Measurements from ENCODE around the gene PSMD11.

PSMD11 gene

DNA sequence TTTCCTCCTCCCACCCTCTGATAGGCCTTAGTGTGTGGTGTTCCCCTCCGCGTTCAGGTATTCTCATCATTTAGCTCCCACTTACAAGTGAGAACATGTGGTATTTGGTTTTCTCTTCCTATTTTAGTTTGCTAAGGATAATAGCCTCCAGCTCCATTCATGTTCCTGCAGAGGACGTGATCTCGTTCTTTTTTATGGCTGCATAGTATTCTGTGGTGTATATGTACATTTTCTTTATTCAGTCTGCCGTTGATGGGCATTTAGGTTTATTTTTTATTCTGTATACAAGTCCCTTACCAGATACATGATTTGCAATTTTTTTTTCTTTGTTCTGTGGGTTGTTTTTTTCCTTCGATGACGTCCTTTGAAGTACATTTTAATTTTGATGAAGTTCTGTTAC is 23.6 kb downstream of the PSMD11 start:
- DNase-seq (ENCODE audit: low read depth): no peak

- DNase-seq (ENCODE audit: low read depth): no peak
Measured at GRCh38 chr17:32470405-32471167, 26.3 kb downstream of the PSMD11 start.

DNA sequence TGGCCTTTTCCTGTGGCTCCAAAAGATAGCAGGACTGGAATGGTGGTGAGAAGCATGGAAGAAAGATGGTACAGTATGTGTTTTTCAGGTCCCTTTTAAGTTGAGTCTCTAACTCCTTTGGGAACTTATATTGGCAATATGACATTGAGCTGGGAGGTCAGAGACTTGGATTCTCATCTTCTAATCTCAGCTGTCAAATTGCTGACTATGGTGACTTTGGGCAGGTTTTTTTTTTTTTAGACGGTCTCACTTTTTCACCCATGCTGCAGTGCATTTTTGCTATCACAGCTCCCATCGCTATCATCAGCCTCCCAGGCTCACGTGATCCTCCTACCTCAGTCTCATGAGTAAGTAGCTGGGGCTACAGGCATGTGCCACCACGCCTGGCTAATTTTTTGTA is 27.3 kb downstream of the PSMD11 start:
- no peak for DNase-seq (ENCODE audit: low read depth)

GRCh38 chr17:32475258-32475657 is 30.9 kb downstream of the PSMD11 start:
- no peak for DNase-seq (ENCODE audit: low read depth)

GRCh38 chr17:32477220-32477619 is 32.9 kb downstream of the PSMD11 start:
- DNase-seq (ENCODE audit: low read depth): no peak

GRCh38 chr17:32479074-32479617 is 34.8 kb downstream of the PSMD11 start:
- DNase-seq (ENCODE audit: low read depth): no peak

DNA sequence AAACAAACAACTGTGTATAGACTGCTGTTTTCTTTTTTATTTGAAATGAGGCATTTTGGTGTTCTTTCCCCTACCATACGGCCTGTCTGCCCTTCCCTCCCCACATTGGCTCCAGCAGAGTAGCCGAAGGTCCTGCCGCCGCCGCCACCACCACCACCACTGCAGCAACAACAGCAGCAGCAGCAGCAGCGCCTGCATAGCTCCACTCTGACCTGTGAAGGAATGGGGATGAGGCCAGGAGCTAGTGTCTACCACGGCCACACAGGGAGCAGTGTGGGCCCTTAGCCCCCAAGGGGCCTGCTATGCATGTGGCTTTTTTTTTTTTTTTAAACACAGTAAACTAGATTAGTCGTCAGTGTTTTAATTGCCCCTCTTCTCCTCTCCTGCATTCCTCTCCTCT is 36.9 kb downstream of the PSMD11 start:
- no peak for DNase-seq (ENCODE audit: low read depth)

- DNase-seq (ENCODE audit: low read depth): no peak
Measured at GRCh38 chr17:32482568-32483320, 38.4 kb downstream of the PSMD11 start.

DNA sequence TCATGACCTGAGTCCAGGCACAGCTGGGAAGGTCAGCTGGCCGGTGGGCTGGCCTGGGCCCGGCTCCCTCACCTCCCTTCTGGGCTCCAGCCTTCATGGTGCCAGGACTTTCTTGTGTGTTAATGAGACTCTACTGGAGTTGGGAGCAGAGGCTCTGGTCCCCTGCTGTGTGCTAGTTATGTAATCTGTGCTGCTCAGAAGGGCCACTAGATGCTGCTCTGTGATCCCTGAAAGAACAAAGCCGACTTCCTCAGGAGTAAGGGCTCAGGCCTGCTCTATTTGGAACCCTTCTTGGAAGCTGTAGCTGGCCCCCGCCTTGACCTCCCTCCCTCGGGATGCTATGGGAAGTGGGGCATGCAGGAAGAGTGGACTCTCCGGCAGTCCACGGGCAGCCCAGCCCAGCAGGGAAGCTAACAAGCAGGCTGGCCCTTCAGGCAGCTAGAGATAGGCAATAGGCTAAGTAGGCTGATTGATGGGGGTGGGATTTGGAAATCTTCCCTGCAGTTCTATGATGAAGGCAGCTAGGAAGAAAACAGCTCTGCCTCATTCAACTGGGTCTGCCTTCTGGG is 39.2 kb downstream of the PSMD11 start:
- peak; percentile 83 for DNase-seq (ENCODE audit: low read depth)

DNA sequence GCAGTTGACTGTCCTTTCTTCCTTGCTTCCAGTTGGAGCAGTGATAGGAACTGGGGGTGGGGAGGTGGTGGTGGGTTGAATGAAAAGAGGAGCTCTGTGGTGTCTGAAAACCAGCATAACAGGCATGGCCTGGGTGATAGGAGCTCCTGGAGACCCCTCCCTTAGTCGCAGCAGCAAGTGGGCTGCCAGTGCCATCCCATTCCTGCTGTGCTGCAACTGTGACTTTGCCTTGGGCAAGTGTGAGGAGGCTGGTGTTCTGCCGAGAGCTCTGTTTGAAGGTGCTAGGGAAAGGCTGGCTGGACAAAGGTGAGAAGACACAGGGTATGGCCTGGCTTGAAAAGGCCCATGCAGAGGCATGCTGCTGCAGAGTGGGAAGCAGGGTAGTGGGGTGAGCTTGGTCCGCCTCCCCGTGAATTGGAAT is 39.7 kb downstream of the PSMD11 start:
- no peak for DNase-seq (ENCODE audit: low read depth)

GRCh38 chr17:32484628-32485027 is 40.3 kb downstream of the PSMD11 start:
- no peak for DNase-seq (ENCODE audit: low read depth)

DNA sequence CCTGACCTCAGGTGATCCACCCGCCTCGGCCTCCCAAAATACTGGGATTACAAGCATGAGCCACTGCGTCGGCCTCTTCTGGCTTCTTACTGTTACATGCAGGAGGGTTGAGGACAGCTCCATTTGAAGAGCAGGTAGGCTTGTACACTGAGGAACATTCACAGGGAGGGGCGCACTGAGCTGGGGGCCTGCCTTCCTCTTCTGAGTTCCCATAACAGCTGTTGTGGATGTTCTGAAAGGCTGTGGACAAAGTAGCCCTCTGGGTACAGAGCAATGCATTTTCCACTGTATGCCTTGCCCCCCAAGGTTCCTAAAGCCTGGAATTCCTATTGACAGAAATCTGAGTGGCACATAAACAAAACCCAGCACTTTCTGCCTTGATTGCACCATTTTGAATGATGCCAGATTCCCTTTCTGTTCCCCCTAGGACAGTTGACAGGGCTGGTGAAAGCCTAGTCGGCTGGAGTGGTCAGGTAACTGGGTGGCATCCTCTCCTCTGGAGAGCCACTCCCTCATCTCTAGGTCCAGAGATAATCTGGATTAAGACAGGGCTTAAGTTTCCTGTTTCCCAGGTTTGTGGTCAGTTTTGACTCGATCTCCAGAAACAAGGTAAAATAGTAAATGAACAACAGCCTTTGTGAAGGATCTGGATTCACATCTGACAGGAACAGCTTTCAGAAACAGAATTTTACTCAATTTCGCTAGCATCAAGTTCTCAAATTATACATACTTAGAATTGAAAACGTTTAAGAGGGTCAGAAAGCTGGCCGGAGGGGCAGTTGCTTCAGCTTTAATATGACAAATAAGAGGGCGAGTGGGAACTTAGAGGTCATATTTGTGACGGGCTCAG is 41.2 kb downstream of the PSMD11 start:
- DNase-seq (ENCODE audit: low read depth): no peak

DNA sequence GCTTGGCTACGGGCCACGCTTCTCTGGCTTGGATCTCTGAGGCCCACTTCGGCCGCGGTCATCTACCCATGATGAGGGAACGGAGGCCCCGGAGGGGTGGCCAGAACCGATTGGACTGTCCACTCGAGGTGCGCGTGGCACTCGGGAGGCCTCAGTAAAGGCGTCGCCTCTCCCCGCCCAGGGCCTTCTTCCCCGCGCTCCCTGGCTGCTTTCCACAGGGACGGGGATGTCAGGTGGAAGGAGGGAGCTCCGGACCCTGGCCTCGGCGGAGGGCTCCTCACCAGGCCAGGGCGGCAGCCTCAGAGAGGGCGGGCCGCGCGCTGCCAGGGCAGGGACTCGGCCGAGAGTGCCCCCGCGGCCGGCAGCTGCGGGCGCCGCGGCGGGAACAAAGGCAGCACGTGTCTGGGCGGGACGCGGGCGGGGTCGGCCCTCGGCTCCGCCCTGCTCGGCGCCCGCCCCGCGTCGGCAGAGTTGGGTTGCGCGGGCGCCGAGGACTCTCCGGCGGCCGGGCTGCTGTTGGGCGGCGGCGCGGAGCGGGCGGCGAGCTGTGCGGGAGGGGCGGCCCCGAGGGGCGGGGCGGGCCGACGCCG is 41.9 kb downstream of the PSMD11 start:
- DNase-seq (ENCODE audit: low read depth): peak; percentile 77

DNA sequence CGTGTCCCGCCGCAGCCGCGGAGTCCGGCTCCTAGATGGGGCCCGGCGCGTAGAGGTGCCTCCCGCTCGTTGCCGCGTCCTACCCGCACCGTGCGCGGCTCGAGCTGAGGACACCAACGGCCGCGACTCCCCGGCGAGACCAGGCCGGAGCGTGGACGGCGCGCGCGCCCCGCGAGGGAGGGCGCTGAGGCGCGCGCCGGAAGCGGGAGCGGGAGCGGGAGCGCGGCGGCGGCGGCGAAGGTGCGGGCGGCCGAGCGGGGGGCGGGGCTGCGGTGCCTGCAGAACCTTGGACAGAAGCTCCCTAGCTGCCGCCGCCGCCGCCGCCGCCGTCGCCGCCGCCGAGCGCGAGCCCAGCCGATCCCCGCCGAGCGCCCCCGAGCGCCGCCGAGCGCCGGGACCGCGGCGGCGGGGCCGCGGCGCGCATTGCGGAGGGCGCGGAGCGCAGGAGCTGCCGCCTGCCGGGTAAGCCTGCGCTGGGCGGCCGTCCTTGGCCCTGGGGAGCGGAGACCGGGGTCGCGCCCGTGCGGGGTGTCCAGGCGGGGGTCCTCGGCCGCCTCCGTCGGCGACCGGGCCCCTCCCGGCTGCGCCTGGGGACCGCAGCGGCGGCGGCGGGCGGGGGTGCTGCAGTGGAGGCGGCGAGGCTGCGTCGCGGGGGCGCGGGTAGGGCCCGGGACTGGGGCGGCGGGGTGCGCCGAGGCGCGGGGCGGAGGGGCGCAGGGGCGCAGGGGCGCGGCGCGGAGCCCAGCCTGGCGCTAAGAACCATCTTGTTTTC is 42.6 kb downstream of the PSMD11 start, which contains the start of gene CDK5R1:
CDK5R1 (plus strand) TSS at position 293 of the 772 bp plus-strand sequence. CDS start 628 bp downstream, outside the sequence.
- DNase-seq (ENCODE audit: low read depth): peak; percentile 73

DNA sequence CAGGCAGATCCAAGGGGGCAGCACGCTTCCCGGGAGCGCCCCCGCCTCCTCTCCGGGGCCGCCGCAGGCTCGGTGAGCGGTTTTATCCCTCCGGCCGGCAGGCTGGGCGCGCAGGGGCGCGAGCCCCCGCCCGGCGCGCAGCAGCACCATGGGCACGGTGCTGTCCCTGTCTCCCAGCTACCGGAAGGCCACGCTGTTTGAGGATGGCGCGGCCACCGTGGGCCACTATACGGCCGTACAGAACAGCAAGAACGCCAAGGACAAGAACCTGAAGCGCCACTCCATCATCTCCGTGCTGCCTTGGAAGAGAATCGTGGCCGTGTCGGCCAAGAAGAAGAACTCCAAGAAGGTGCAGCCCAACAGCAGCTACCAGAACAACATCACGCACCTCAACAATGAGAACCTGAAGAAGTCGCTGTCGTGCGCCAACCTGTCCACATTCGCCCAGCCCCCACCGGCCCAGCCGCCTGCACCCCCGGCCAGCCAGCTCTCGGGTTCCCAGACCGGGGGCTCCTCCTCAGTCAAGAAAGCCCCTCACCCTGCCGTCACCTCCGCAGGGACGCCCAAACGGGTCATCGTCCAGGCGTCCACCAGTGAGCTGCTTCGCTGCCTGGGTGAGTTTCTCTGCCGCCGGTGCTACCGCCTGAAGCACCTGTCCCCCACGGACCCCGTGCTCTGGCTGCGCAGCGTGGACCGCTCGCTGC is 43.3 kb downstream of the PSMD11 start:
- peak; percentile 33 for DNase-seq (ENCODE audit: low read depth)

DNA sequence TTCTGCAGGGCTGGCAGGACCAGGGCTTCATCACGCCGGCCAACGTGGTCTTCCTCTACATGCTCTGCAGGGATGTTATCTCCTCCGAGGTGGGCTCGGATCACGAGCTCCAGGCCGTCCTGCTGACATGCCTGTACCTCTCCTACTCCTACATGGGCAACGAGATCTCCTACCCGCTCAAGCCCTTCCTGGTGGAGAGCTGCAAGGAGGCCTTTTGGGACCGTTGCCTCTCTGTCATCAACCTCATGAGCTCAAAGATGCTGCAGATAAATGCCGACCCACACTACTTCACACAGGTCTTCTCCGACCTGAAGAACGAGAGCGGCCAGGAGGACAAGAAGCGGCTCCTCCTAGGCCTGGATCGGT is 43.9 kb downstream of the PSMD11 start:
- no peak for DNase-seq (ENCODE audit: low read depth)

GRCh38 chr17:32488604-32489180 is 44.4 kb downstream of the PSMD11 start:
- no peak for DNase-seq (ENCODE audit: low read depth)

- no peak for DNase-seq (ENCODE audit: low read depth)
Measured at GRCh38 chr17:32489320-32490100, 45.2 kb downstream of the PSMD11 start.

DNA sequence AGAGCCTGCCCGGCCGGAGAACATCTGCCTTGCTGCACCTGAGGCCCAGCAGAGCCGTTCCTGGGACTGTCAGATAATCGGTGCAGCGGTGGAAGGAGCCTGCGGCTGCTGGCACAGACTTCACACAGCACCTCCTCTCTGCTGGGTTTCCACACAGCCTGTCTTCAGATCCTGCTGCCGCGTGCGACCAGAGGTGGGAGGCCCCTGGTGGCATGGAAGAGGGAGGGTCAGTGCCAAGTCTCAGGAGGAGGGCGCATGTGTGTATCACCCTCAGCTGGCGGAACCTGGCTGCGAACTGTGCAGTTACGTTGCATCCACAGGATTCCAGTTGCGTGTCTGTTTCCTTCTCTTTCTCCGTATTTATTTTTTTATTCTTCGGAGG is 45.8 kb downstream of the PSMD11 start:
- DNase-seq (ENCODE audit: low read depth): no peak
